Smooth muscle cell (in vitro differentiated cells): ENCODE data around the gene DEAF1. TPM values are rescaled to one million over a fixed set of nuclear protein-coding genes. Genes with fewer than 3 reads are reported as not detected.

Experiments used
- DNase-seq: peaks from one replicate; lab custom pipeline; 2025; ENCODE audit not compliant: unreplicated experiment; lab: John Stamatoyannopoulos, UW
- H2AFZ ChIP-seq: fragments of 200-600 bp; sonication (generic); 2 replicates; pipeline ENCODE4 v1.6.0; 2016; ENCODE audit warnings: antibody characterized with exemption, low read depth, mild to moderate bottlenecking
- H3F3A ChIP-seq: fragments of 200-600 bp; sonication (generic); 2 replicates; pipeline ENCODE4 v1.6.0; 2017; ENCODE audit warnings: antibody characterized with exemption, low read depth
- H3K27ac ChIP-seq: fragments of 200-600 bp; sonication (generic); 2 replicates; pipeline ENCODE4 v1.5.1; 2016; ENCODE audit warnings: low read depth, mild to moderate bottlenecking
- H3K27me3 ChIP-seq: fragments of 200-600 bp; sonication (generic); 2 replicates; pipeline ENCODE4 v1.6.1; 2016; ENCODE audit warnings: low read depth, mild to moderate bottlenecking
- H3K36me3 ChIP-seq: fragments of 200-600 bp; sonication (generic); 2 replicates; pipeline ENCODE4 v1.5.1; 2016; ENCODE audit warnings: low read depth
- H3K4me1 ChIP-seq: fragments of 200-600 bp; sonication (generic); 2 replicates; pipeline ENCODE4 v1.5.1; 2016; ENCODE audit warnings: low read depth
- H3K4me2 ChIP-seq: fragments of 200-600 bp; sonication (generic); 2 replicates; pipeline ENCODE4 v1.6.0; 2016; ENCODE audit warnings: mild to moderate bottlenecking
- H3K4me3 ChIP-seq: fragments of 200-600 bp; sonication (generic); 2 replicates; pipeline ENCODE4 v1.5.1; 2016; ENCODE audit warnings: mild to moderate bottlenecking
- H3K79me2 ChIP-seq: fragments of 200-600 bp; sonication (generic); 2 replicates; pipeline ENCODE4 v1.6.0; 2016; ENCODE audit warnings: low read depth, mild to moderate bottlenecking
- H3K9ac ChIP-seq: fragments of 200-600 bp; sonication (generic); 2 replicates; pipeline ENCODE4 v1.6.0; 2016; ENCODE audit warnings: low read depth
- H3K9me3 ChIP-seq: fragments of 200-600 bp; sonication (generic); replicated peaks from 2 replicates; pipeline ENCODE4 v1.5.1; 2016; ENCODE audit warnings: low read depth
- H4K20me1 ChIP-seq: fragments of 200-600 bp; sonication (generic); 2 replicates; pipeline ENCODE4 v1.6.0; 2016; ENCODE audit warnings: low read depth
- CTCF ChIP-seq: fragments of 200-600 bp; sonication (generic); IDR thresholded peaks from 2 replicates; pipeline ENCODE4 v1.5.1; 2017; ENCODE audit warnings: borderline replicate concordance, mild to moderate bottlenecking, antibody characterized with exemption; ENCODE audit not compliant: insufficient read depth, poor library complexity, severe bottlenecking
- WGBS: methylation state at CpG from one replicate; pipeline ENCODE4 v1.1.7; 2016; ENCODE audit warnings: low lambda C conversion rate; 5-methylcytosine and 5-hydroxymethylcytosine counted together
- polyA plus RNA-seq: library from polyadenylated mRNA; unstranded; fragments of >200 nt; fragmentation: Nextera tagmentation; extraction: Ambion mirVana; gene quantifications from 2 replicates; pipeline ENCODE4 v1.2.1, GENCODE V29; 2016
- total RNA-seq: library from RNA; depleted of rRNA; stranded (reverse); fragments of >200 nt; gene quantifications from 2 replicates; pipeline ENCODE4 v1.2.3, GENCODE V29; 2014

The DEAF1 gene
- total and polyA plus RNA-seq, 2 experiments from 2014 or later, result 18.7 to 39.2 TPM

GRCh38 chr11:643849-644738 lies 50.9 kb downstream of the DEAF1 start:
- no peak for DNase-seq
- H3K36me3 ChIP-seq, result no peaks in the 10 kb centered on the region
- H3K79me2 ChIP-seq, result no peaks in the 10 kb centered on the region
- no peak overlapping the region for H3K4me3 ChIP-seq
- H3K4me2 ChIP-seq, result no peak overlapping the region
- H3K9me3 ChIP-seq, result no peaks in the 10 kb centered on the region
- 95% methylated on average over 50 of the region's 50 CpGs for WGBS
- H3F3A ChIP-seq, result no peaks in the 10 kb centered on the region
- H3K27me3 ChIP-seq, result no peaks in the 10 kb centered on the region
- H3K9ac ChIP-seq, result no peak overlapping the region
- peaks cover 8% of the 10 kb centered on the region for H3K4me1 ChIP-seq
- H3K27ac ChIP-seq, result no peak overlapping the region
- peaks cover 35% of the 10 kb centered on the region for H4K20me1 ChIP-seq
- no peak for TF ChIP-seq CTCF
- no peak overlapping the region for H2AFZ ChIP-seq

GRCh38 chr11:643366-643765 lies 51.7 kb downstream of the DEAF1 start:
- Histone ChIP-seq H2AFZ (no peak overlapping the region), H3K27ac (no peak overlapping the region), H3K4me2 (no peak overlapping the region), H3K79me2 (no peaks in the 10 kb centered on the region), H3K27me3 (no peaks in the 10 kb centered on the region), H3F3A (no peaks in the 10 kb centered on the region), H3K9me3 (no peaks in the 10 kb centered on the region), H3K4me1 (peaks cover 13% of the 10 kb centered on the region), H3K9ac (no peak overlapping the region), H3K36me3 (no peaks in the 10 kb centered on the region), H4K20me1 (peaks cover 42% of the 10 kb centered on the region), H3K4me3 (no peak overlapping the region)
- DNase-seq, result no peak
- TF ChIP-seq CTCF, result no peak
- WGBS, result 86% methylated on average over 9 of the region's 9 CpGs

GRCh38 chr11:641806-642370 lies 53.1 kb downstream of the DEAF1 start:
- no peak overlapping the region for H3K4me3 ChIP-seq
- H3K9me3 ChIP-seq, result no peaks in the 10 kb centered on the region
- peaks cover 23% of the 10 kb centered on the region for H3K4me1 ChIP-seq
- no peaks in the 10 kb centered on the region for H3K36me3 ChIP-seq
- no peak for DNase-seq
- WGBS, result 92% methylated on average over 19 of the region's 19 CpGs
- H3F3A ChIP-seq, result no peaks in the 10 kb centered on the region
- peaks cover 12% of the 10 kb centered on the region for H3K27me3 ChIP-seq
- no peak for TF ChIP-seq CTCF
- H3K9ac ChIP-seq, result no peak overlapping the region
- H3K79me2 ChIP-seq, result no peaks in the 10 kb centered on the region
- H2AFZ ChIP-seq, result no peak overlapping the region
- H3K4me2 ChIP-seq, result no peak overlapping the region
- peaks cover 57% of the 10 kb centered on the region for H4K20me1 ChIP-seq
- H3K27ac ChIP-seq, result no peak overlapping the region
